GM18951 (cell line): Measurements from ENCODE around the gene TMCC1.

Experiments used
- POLR2A ChIP-seq: IDR thresholded peaks from 4 replicates; pipeline ENCODE4 v1.6.1; 2011; ENCODE audit warnings: mild to moderate bottlenecking; ENCODE audit not compliant: insufficient read length, insufficient read depth; ENCODE audit errors: extremely low read depth
- in situ Hi-C: fragments of 300-500 bp; cut with MboI; formaldehyde crosslinking; loops from one replicate; pipeline ENCODE4 v1.12.0; 2022; ENCODE audit warnings: low sequenced_read_pairs, mixed read lengths, inconsistent platforms; ENCODE audit not compliant: unreplicated experiment

Gene TMCC1

DNA sequence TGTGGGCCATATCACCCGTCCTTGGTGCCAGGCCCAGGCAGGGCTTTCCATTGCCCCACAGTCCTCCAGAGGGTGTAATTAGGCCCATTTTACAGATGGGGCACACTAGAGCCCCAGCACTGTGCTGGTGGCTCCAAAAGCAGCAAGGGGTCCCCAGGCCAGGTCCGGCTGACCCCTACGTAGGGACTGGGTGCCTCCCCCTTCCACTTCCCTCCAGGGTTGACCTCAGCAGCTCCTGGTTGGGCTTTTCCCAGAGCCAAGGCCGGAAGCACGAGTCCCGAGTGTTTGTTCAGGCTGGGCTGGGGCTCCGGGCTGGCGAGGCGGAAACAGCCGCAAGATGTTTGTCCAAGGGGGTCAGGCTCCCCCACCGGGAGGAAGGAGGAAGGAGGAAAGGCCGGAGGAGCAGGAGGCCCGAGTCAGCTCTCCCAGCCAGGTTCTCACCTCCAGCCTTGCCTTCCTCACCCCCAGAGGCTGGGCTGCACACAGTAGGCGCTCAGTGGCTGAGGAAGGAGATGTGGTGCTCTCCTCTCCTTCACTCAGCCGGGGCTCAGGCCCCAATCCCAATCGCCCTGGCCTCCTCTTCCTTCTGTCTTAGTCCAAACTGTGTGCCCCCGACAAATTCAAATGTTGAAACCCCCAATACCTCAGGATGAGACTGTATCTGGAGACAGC lies 269.9 kb downstream of the TMCC1 start:
- in situ Hi-C loops: no loop called here
- no peak for TF ChIP-seq POLR2A

DNA sequence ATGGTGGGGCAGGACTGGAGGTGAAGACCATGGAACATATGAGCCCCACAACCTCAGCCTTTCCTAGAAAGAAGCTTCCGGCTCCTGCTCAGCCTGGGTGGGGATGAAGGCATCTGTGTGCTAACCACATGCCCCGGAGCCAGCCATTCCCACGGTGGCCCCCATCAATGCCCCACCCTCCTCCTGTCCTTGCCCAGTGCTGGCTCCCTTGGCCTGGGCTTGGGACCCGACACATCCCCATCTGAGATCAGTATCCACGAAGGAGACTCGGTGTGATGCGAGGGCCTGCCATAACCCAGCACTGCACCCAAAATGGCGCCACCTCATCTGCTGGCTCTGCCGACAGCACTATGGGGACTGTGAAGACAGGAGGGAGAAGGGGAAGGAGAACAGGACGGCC lies 270.6 kb downstream of the TMCC1 start:
- TF ChIP-seq POLR2A: no peak
- in situ Hi-C loops: no loop called here

DNA sequence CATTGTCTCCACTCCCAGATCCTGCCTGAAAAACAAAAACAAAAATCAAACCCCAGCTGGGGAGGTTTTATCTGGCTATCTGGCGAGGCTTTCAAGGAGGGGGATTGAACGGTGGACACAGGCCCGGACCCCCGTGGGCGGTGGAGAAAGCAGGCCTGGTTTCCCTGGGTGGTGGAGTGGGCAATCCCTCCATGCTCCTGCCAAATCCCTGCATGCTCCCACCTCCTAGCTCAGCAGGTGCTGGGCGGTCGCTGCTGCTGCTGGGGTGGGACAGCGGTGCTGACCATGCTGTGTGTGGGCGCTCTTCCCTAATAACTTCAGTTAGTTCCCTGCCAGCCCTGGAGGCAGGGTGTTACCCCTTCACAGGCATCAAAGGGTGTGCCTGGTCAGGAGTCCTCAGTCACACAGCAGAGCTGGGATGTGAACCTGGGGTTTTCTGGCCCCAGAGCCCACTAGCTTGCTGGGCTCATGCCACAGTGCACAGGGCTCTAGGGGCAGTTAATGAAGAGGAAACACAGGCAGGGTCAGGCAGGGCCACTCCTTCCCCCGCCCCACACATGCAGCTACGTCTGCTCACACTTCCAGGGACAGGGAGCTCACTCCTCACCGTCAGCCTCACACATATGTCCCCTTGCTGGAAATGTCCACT lies 271.2 kb downstream of the TMCC1 start:
- no peak for TF ChIP-seq POLR2A
- in situ Hi-C loops: no loop called here

DNA sequence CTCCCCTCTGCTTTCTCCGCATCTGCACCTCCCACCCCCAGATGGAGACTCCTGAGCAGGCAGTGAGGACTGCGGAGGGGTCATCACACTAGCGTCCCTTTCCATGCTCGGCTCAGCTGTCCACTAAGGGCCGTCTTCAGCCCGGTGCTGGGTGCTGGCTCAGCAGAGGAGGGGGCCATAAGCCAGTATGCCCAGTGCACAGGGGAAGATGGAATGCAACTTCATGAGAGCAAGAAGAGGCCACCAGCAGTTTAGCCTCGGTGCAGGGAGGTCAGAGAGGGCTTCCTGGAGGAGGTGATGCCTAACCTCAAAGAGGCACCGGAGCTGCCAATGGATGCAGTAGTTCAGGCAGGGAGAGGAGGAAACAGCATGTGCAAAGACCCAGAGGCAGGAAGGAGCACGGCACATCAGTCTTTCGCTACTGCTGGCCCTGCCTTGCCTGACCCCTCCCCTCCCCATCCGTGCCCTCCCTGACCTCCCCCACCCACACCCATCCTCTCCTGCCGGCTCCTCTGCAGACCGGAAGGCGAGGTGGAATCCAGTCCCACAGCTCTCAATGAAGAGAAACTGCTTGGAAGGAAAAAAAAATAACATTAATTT lies 271.8 kb downstream of the TMCC1 start:
- TF ChIP-seq POLR2A: no peak
- in situ Hi-C loops: no loop called here

DNA sequence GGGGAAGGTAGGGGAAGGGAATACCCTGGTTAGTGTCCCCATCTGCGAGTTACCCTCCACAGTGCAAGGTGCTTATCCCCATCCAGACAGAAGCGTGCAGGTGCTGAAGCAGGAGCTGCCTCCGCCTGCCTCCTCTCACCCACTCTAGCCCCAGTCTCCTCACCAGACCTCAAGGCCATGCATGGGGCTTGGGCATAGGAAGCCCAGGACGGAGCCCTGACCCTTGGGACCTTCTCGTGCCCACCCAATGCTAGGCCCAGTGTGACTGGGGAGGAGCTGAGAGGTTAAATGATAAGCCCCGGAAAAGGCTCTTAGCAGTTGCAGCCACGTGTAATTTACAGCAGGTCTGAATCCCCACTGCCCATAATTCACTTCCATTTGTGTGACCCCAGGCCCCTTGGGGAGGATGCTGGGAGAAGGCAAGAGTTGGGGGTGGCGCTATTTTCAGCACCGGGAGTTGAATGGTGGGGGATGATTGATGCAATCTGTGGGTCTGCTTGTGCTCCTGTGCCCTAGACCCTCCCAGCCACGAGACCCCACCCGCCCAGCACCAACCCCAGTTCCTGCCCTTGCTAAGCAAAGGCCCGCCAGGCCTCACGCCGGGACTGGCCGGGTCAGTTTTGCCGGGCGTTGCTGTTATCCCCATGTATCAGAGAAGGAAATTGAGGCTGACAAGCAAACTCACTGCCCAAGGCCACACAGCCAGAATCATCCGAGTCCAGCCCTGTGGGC lies 272.5 kb downstream of the TMCC1 start:
- in situ Hi-C loops: no loop called here
- no peak for TF ChIP-seq POLR2A

DNA sequence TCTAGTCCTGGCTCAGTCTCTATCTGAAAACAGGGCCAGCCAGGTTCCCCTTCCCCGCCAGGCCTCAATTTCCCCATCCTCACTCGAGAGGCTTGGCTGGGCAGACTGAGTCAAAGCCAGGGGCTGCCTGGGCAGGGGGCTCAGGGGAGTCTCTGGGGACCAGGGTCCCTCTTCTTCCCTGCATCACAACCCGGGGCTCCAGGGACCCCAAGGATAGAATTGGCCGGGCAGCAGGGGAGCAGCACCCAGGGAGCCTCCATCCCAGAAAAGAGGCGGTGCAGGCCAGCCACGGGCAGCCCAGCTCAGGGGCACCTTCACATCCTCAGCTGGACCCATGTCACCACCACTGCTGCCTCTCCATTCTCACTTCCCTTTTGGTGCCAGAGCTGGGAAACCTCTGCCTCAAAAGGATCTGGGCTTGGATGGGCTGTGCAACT lies 273.8 kb downstream of the TMCC1 start:
- TF ChIP-seq POLR2A: no peak
- in situ Hi-C loops: no loop called here

DNA sequence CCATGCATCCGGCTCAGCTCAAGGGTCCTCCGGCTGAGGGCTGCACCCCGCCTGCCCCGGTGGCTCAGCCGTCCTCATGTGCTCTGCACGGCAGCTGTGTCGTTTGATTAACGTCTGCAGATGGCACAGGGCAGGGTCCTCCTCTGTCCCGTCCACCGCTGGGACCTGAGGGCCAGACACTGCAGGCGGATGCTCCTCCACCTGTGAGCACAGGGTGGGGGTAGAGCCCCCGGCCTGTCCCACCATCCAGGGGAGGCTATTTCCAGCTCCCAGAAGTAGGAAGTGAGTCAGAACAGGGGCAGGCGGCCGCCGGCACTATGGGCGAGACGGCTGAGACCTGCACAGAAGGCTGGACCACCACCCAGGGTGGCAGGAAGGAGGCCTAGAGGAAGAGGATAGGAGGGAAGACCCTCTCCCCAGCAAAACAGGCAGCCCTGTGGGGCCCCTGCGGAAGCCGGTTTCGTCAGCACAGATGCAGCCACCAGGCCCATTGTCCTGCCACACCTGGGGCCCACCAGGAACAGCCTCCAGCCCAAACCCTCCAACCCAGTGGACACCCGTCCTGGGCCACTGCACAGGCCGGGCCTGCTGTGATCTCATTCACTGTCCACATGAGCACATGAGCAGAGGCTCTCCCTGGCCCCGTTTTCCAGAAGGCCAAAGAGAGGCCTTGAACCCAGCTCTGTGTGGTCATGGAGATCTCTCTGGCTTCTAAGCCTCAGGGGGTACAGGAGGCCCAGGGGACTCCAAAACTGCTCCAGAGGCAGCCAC lies 274.4 kb downstream of the TMCC1 start:
- no peak for TF ChIP-seq POLR2A

DNA sequence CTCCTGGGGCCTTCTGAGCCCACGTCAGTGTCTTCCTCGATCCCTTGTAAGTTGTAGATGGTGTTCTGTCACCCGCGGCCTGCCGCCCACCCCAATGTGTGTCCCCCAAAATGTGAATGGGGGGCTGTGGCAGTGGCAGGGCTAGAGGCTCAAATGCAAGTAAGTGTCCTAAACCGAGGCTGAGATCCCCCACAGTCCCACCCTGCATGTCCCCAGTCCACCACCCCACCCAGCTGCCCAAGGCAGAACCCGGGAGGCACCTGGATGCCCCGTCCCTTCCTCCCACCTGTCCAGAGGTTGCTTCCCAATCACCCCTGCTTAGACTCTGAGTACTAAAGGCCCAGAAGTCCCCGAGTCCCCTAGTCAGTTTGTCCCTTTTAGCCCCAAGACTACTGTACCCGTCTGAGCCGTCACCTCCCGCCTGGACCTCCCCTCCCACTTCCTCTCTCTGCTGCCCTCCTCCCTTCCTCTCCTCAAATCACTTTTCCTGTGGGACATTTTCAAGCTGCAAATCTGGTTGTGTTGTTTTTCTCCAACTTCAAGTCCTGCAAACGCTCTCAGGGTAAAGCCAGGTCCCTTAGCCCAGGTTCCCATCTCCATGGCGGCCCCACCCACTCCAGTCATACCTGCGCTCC lies 275.2 kb downstream of the TMCC1 start:
- in situ Hi-C loops: no loop called here

More for the DNA sequence above, 274.4 kb downstream of the TMCC1 start:
- in situ Hi-C loops: no loop called here

DNA sequence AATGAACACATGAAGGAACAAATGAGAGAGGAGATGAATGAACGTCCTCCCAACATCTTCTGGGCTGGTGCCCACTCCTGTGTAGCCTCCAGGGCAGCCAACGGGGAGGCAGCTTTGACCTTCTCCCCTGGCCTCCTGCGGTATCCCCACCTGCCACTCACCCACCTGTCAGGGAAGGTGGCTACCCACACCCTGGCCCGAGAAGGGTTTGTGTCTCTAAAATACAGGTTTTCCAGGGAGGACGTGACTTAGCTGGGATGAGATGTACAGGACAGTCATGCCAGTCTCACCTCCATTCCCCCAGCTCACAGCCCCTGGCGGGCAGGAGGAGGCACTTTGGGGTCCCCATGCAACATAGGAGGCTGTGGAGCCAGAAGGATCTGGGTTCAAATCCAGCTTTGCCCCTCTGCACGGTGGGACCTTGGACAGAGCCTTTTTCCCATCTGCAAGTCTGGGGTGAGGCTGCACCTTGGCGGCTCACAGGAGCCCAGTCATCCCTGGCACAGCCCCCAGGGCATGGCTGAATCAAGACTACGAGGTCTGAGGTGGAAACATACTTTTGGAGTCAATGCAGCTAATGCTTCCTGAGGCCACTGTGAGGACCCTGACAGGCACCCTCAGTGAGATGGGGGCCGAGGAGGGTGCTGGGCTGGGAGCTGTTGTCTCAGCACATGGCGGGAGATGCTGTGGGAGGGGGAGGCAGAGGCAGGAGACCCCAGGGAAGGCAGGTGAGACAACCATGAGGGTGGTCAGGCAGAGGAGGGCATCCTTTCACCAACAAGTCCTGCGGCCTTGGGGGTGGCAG lies 275.9 kb downstream of the TMCC1 start:
- no peak for TF ChIP-seq POLR2A
- in situ Hi-C loops: no loop called here

More for the DNA sequence above, 275.2 kb downstream of the TMCC1 start:
- TF ChIP-seq POLR2A: no peak

DNA sequence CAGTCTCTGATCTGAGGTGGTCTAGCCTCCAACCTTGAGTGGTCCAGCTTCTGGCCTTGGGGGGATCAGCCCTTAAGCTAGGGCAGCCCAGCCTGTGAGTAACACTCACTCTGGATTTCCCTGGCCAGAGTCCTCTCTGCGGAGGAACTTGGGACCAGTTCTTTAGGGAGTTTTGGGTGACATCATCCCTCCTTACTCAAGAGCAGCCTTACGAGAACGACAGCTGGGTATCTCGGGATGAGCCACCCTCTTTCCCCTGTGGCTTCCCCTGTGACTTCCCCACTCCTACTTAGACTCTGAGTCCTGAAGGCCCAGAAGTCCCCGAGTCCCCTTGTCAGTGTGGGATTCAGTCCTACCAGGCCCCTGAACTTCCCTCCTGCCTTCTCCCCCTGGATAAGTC lies 276.8 kb downstream of the TMCC1 start:
- TF ChIP-seq POLR2A: no peak

DNA sequence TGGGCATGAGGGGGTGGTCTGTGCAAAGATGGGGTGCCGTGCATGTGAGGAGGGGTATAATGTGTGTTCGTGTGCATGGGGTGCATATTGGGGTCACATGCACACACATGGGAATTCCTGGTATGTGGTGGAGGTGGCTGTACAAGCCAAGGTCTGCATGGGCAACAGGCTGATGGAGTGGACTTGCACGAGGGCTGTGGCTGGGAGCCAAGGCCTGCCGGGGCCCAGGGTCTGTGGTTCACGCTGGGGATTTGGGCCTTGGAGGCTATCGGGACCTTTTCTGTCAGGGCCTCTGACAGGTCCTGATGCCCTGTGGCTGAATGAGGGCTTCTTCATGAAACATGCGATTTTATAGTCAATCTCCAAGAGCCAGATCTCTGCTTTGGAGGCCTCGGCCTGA lies 277.2 kb downstream of the TMCC1 start:
- in situ Hi-C loops: no loop called here

More for the DNA sequence above, 276.8 kb downstream of the TMCC1 start:
- in situ Hi-C loops: no loop called here

More for the DNA sequence above, 277.2 kb downstream of the TMCC1 start:
- TF ChIP-seq POLR2A: no peak
